ENCODE measurements around the gene MS4A2.
"Not testable (repeated sequence)": the region's sequence is repeated elsewhere in the genome, so short reads cannot be mapped to it uniquely, and the experiment has no call there.

Gene MS4A2

DNA sequence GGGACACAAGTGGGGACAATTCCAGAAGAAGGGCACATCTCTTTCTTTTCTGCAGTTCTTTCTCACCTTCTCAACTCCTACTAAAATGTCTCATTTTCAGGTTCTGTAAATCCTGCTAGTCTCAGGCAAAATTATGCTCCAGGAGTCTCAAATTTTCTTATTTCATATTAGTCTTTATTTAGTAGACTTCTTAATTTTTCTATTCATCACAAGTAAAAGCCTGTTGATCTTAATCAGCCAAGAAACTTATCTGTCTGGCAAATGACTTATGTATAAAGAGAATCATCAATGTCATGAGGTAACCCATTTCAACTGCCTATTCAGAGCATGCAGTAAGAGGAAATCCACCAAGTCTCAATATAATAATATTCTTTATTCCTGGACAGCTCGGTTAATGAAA lies at the start of gene MS4A2:
TSS of gene MS4A2 (plus strand) at position 301 of the 400 bp plus-strand sequence. CDS start 102 bp downstream, outside the sequence.
- no peak for DNase-seq

GRCh38 chr11:60040109-60040508 lies 48.4 kb upstream of the MS4A2 start, which contains the start of gene OOSP2:
Gene OOSP2 (plus strand): TSS chr11:60040409. CDS start chr11:60040460, 51 bp downstream.
- no peak for DNase-seq

GRCh38 chr11:60050422-60050821 lies 38.0 kb upstream of the MS4A2 start:
- DNase-seq: not testable (repeated sequence)

- not testable (repeated sequence) for DNase-seq
Measured at GRCh38 chr11:60050839-60051238, 37.6 kb upstream of the MS4A2 start.

DNA sequence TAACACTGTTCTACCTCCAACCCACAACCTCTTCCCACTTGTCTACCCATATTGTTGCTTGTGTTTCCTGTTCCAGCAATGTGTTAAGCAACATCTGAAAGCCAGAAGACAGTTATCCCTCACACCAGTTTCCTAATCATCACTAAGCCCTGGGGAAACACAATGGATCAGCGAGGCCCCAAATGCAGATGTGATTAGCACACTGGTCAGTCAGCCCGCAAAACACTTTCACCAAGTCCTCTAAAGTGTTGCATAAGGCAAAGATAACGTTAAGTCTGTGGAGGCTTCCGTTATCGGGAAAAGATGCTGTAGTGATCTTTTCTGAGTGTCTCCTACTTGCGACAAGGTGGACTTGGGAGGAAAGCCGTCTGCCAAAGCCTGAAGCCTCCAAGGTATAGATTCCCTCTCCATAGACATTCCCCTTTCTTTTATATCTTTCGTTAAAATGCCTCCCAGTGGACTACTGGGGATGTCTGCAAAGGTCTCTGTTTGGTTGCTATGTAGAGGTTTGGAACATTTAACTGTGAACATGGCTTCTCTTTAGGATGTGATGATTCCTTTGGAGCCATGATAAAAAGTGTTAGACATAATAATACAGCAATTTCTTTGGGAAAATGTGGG lies 32.0 kb upstream of the MS4A2 start, which contains the start of gene MS4A3:
TSS of gene MS4A3 (plus strand) at position 317 of the 621 bp plus-strand sequence. CDS start 4,496 bp downstream, outside the sequence.
- no peak for DNase-seq

DNA sequence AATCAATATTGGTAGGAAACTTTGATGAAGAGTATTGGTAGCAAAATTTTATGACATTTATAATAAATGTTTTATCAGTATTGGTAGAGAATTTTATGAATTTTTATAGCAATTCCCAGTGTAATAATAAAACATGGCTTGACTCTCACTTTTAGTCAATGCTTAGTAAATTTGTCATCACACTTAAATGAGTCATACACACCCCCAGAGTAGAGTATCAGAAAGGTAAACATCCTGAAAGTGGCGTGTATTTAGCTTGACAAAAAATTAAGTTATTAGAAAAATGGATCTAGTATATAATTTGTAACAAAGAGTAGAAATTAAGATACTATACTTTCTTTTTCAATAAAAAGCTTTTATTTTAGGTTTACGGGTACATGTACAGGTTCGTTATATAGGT lies 29.4 kb upstream of the MS4A2 start:
- no peak for DNase-seq

DNA sequence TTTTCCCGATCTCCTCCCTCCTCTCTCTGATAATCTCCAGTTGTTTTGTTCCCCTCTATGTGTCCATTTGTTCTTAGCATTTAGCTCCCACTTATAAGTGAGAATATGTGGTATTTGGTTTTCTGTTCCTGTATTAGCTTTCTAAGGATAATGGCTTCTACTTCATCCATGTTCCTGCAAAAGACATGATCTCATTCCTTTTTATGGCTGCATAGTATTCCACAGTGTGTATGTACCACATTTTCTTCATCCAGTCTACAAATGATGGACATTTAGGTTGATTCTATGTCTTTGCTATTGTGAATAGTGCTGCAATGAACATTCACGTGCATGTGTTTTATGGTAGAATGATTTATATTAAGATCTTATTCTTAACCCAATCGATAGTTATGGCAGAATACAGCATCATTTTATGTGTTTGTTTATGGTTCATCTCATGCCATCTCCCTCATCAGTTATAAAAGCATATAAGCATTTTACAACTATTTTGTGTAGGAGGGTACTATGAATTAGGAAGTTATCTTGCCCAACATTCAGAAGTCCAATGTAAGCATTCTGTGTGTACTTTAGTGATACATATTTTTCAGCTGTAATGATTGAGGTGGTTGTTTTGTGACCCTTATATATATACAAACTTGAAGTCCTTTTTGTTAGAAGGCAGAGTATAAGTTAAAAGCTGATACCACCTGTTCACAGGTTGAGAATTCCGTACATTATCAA lies 28.8 kb upstream of the MS4A2 start:
- DNase-seq: no peak

DNA sequence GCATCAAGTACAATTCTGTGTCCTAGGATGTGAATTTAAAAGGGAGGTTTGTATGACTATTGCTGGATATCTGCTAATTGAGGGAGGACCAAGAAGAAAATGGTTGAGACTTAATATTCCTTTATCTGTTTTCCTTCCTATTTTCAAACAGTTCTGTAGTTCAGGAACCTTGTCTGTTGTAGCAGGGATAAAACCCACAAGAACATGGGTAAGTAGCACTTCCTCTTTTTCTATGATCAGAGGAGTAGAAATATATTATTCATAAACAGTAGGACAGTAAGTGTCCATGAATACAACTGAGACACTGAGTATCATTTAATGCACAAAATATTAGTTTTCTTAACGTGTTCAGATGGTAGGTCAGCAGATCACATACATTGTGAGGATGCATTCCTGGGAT lies 24.4 kb upstream of the MS4A2 start:
- DNase-seq: no peak

- DNase-seq: no peak
Measured at GRCh38 chr11:60065801-60066200, 22.7 kb upstream of the MS4A2 start.

DNA sequence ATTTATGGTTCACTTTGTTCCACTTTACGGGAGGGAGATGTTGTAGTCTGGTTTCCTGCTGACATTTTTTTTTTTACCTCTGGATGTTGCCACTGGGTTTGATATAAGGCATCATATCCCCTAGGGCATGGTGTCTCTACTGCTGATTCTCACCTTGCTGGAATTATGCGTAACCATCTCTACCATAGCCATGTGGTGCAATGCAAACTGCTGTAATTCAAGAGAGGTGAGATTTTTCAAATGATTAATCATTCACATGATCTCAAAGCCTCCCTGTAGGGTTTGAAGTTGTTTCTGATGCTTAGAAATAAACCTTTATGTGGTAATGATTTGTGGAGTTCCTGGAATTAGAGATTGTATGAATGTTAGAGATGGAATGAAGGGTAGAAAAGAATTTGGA lies 19.0 kb upstream of the MS4A2 start:
- no peak for DNase-seq

- not testable (repeated sequence) for DNase-seq
Measured at GRCh38 chr11:60071644-60072043, 16.8 kb upstream of the MS4A2 start.

- no peak for DNase-seq
Measured at GRCh38 chr11:60077216-60077817, 11.1 kb upstream of the MS4A2 start.

DNA sequence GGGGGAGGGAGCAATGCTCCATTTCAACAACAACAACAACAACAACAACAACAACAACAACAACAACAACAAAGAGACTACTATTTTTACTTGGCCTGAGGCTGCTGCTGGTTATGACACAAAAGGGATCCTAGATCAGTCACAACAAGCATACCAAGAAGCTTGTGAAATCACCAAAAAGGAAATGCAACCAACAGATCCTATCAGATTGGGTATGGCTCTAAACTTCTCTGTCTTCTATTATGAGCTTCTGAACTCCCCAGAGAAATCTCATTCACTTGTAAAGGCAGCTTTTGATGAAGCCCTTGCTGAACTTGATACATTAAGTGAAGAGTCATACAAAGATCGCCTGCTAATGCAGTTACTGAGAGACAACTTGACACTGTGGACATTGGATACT lies 10.5 kb upstream of the MS4A2 start:
- DNase-seq: no peak

- no peak for DNase-seq
Measured at GRCh38 chr11:60078745-60079144, 9.7 kb upstream of the MS4A2 start.

DNA sequence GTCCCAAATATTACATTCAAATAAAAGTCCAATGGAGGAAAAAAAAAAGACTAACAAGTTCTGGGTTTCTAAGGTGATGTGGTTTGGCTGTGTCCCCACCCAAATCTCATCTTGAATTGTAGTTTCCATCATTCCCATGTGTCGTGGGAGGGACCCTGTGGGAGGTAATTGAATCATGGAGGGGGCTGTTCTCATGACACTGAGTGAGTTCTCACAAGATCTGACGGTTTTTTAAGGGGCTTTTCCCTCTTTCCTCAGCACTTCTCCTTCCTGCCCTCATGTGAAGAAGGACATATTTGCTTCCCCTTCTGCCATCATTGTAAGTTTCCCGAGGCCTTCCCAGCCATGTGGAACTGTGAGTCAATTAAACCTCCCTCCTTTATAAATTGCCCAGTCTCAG lies 7.9 kb upstream of the MS4A2 start:
- DNase-seq: no peak

DNA sequence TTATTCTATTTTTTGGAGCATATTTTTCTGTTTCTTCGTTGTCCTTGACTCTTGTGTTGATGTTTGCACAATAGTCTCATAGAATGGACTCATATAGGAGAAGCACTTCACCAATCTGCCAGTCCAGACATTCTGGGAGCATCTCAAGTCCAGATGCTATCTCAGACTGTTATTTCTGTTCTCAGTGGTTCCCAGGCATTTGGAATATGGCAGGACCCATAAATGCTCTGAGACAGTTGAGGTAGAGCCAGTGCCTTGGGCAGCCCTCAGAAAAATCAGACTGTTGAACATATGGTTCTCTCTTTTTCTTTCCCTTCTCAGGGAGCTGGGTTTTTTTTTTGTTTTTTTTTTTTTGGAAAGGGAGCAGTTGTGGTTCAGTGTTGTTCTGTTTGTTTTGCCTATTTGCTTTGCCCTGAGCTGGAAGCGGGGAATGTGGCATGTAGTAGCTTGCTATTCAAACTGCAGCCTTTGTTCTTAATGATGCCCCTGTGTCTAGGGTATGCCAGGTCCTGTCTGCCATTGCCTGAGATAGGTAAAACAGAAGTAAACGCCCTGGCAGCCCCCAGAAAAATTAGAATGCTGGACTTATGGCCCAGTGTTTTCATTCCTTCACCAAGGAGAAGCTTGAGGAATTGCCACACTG lies 3.7 kb upstream of the MS4A2 start:
- DNase-seq: no peak

DNA sequence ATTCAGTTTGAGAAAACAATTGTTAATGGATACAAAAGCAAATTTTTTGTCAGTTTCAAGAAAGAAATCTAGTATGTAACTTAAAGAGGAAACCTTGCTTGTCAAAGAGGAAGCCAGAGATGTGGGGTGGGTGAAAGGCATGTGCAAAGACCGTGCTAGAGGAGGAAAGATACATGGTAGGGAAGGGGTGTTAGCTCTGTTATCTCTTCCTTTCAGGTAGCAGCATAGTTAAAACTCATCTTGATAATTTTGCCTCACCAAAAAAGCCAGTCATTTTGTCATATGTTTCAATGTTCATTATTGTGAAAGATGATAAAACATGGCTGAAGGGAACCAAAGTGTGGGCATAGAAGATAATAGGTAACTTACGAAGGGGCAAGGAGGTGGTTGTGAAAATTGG lies 2.6 kb upstream of the MS4A2 start:
- DNase-seq: no peak

- DNase-seq: no peak
Measured at GRCh38 chr11:60087239-60087638, 1.2 kb upstream of the MS4A2 start.

DNA sequence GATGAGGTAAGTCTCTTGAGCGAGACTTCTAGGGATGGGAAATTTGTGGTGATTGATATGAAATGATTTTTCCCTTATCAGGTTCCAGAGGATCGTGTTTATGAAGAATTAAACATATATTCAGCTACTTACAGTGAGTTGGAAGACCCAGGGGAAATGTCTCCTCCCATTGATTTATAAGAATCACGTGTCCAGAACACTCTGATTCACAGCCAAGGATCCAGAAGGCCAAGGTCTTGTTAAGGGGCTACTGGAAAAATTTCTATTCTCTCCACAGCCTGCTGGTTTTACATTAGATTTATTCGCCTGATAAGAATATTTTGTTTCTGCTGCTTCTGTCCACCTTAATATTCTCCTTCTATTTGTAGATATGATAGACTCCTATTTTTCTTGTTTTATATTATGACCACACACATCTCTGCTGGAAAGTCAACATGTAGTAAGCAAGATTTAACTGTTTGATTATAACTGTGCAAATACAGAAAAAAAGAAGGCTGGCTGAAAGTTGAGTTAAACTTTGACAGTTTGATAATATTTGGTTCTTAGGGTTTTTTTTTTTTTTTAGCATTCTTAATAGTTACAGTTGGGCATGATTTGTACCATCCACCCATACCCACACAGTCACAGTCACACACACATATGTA lies 7.1 kb downstream of the MS4A2 start:
- DNase-seq: no peak

- DNase-seq: no peak
Measured at GRCh38 chr11:60097189-60097588, 8.7 kb downstream of the MS4A2 start.

GRCh38 chr11:60098508-60098907 lies 10.0 kb downstream of the MS4A2 start:
- no peak for DNase-seq

- no peak for DNase-seq
Measured at GRCh38 chr11:60100516-60100915, 12.1 kb downstream of the MS4A2 start.

DNA sequence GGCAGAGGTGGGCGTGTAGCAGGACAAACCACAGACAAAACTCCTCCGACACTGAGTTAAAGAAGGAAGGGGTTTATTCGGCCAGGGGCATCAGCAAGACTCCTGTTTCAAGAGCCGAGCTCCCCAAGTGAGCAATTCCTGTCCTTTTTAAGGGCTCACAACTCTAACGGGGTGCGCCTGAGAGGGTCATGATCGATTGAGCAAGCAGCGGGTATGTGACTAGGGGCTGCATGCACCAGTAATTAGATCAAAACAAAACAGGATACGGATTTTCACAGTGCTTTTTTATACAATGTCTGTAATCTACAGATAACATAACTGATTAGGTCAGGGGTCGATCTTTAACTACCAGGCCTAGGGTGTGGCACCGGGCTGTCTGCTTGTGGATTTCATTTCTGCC lies 12.9 kb downstream of the MS4A2 start:
- DNase-seq: not testable (repeated sequence)

All from activated naive CD4-positive, alpha-beta T cell treated with Interleukin-2 at 50 U/mL for 16 hours (primary cell).